PC-3 (cell line): ENCODE results near the gene AIRE.

Experiments
- EZH2 ChIP-seq: fragments of 300-600 bp; sonication (generic); IDR thresholded peaks from one replicate; pipeline ENCODE4 v1.6.1; 2017; ENCODE audit warnings: antibody characterized with exemption, mild to moderate bottlenecking, low read length; ENCODE audit not compliant: unreplicated experiment
- TF ChIP-seq, protein P1 (sequence below): fragments of 300-600 bp; sonication (generic); conservative IDR thresholded peaks from 2 replicates; pipeline ENCODE4 v1.5.1; 2017; ENCODE audit warnings: antibody characterized with exemption, low read depth, mild to moderate bottlenecking, low read length

- TF ChIP-seq, protein P1, sequence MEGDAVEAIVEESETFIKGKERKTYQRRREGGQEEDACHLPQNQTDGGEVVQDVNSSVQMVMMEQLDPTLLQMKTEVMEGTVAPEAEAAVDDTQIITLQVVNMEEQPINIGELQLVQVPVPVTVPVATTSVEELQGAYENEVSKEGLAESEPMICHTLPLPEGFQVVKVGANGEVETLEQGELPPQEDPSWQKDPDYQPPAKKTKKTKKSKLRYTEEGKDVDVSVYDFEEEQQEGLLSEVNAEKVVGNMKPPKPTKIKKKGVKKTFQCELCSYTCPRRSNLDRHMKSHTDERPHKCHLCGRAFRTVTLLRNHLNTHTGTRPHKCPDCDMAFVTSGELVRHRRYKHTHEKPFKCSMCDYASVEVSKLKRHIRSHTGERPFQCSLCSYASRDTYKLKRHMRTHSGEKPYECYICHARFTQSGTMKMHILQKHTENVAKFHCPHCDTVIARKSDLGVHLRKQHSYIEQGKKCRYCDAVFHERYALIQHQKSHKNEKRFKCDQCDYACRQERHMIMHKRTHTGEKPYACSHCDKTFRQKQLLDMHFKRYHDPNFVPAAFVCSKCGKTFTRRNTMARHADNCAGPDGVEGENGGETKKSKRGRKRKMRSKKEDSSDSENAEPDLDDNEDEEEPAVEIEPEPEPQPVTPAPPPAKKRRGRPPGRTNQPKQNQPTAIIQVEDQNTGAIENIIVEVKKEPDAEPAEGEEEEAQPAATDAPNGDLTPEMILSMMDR = no peak
- no peak for TF ChIP-seq EZH2
These were observed 62.3 kb downstream of the AIRE start for GRCh38 chr21:44347911-44348451.
